Measurements from ENCODE around the gene THSD4. TPM values are rescaled to one million over a fixed set of nuclear protein-coding genes. Genes with fewer than 3 reads are reported as not detected.

THSD4 gene
- total RNA-seq, 1 experiment from 2014 or later = 29.3 TPM

- intact Hi-C loops (cut with micrococcal nuclease; ENCODE audit: unreplicated experiment) = no loop called here
- H3F3A ChIP-seq (ENCODE audit: insufficient read depth, low read depth) = no peaks in the 10 kb centered on the region
- H3K27me3 ChIP-seq (ENCODE audit: insufficient read depth, low read depth) = no peaks in the 10 kb centered on the region
- H3K27ac ChIP-seq = no peak overlapping the region
- H3K4me2 ChIP-seq = no peak overlapping the region
- no TSS peak for BruUV-seq (replicated peaks)
- H3K4me1 ChIP-seq (replicated peaks; ENCODE audit: insufficient read depth) = no peaks in the 10 kb centered on the region
- ChIA-PET CTCF (no interaction called here), POLR2A (ENCODE audit: unreplicated experiment) (no interaction called here)
- no peak for DNase-seq
- H4K20me1 ChIP-seq (ENCODE audit: insufficient read depth) = no peaks in the 10 kb centered on the region
- H3K4me3 ChIP-seq = no peak overlapping the region
- no peaks in the 10 kb centered on the region for H3K79me2 ChIP-seq (ENCODE audit: low read depth)
- no peak overlapping the region for H2AFZ ChIP-seq
- no peaks in the 10 kb centered on the region for H3K36me3 ChIP-seq (ENCODE audit: low read depth)
- no peaks in the 10 kb centered on the region; the same call in 1 of the 2 replicates for H3K9me3 ChIP-seq (ENCODE audit: insufficient read depth, low read depth)
- H3K9me2 ChIP-seq (ENCODE audit: insufficient read depth) = no peaks in the 10 kb centered on the region
- TF ChIP-seq EZH2 (IDR thresholded peaks at IDR 0.05; ENCODE audit: low read depth) (no peak), CTCF (conservative IDR thresholded peaks at IDR 0.05) (no peak)
These were observed 700.0 kb downstream of the THSD4 start for GRCh38 chr15:71815301-71815700.

DNA sequence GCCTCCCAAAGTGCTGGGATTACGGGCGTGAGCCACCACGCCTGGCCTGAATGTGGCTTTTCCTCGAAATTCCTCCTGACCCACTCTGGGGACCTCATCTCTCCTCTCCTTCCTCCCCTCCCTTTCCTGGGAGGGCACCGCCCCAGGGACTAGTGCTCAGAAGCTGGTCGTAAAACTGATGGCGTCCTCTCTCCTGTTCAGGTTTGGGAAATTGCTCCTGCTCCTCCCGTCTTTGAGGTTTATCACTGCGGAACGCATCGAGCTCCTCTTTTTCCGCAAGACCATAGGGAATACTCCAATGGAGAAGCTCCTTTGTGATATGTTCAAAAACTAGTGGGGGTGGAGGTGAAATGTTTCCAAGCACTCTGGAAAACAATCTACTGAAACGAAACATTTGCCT lies 702.1 kb downstream of the THSD4 start:
- intact Hi-C loops (cut with micrococcal nuclease; ENCODE audit: unreplicated experiment) = no loop called here

GRCh38 chr15:71820127-71820526 lies 704.9 kb downstream of the THSD4 start:
- Histone ChIP-seq H3K4me1 (replicated peaks; ENCODE audit: insufficient read depth) (no peaks in the 10 kb centered on the region), H3K79me2 (ENCODE audit: low read depth) (no peaks in the 10 kb centered on the region), H2AFZ (no peak overlapping the region), H3K4me3 (no peak overlapping the region), H3K9me3 (ENCODE audit: insufficient read depth, low read depth) (peaks cover 15% of the 10 kb centered on the region), H3K4me2 (no peak overlapping the region), H3K27me3 (ENCODE audit: insufficient read depth, low read depth) (no peaks in the 10 kb centered on the region), H3K27ac (no peak overlapping the region), H4K20me1 (ENCODE audit: insufficient read depth) (no peaks in the 10 kb centered on the region), H3K9me2 (ENCODE audit: insufficient read depth) (no peaks in the 10 kb centered on the region), H3F3A (ENCODE audit: insufficient read depth, low read depth) (no peaks in the 10 kb centered on the region), H3K36me3 (ENCODE audit: low read depth) (0 out of 2 replicates have a peak, but pooled peaks cover 17% of the 10 kb centered on the region)
- intact Hi-C loops (cut with micrococcal nuclease; ENCODE audit: unreplicated experiment) = no loop called here
- TF ChIP-seq CTCF (conservative IDR thresholded peaks at IDR 0.05) = no peak
- TF ChIP-seq EZH2 (IDR thresholded peaks at IDR 0.05; ENCODE audit: low read depth) = no peak
- ChIA-PET CTCF (no interaction called here), POLR2A (ENCODE audit: unreplicated experiment) (no interaction called here)
- no peak for DNase-seq
- BruUV-seq (replicated peaks) = no TSS peak

More for the DNA sequence above, 702.1 kb downstream of the THSD4 start:
- no peak overlapping the region for H3K4me2 ChIP-seq
- ChIA-PET CTCF (no interaction called here), POLR2A (ENCODE audit: unreplicated experiment) (no interaction called here)
- no TSS peak for BruUV-seq (replicated peaks)
- 0 out of 2 replicates have a peak, but pooled peaks cover 4% of the 10 kb centered on the region for H3K36me3 ChIP-seq (ENCODE audit: low read depth)
- TF ChIP-seq CTCF (conservative IDR thresholded peaks at IDR 0.05) (no peak), EZH2 (IDR thresholded peaks at IDR 0.05; ENCODE audit: low read depth) (no peak)
- no peak for DNase-seq
- H3K9me3 ChIP-seq (ENCODE audit: insufficient read depth, low read depth) = peaks cover 9% of the 10 kb centered on the region
- no peaks in the 10 kb centered on the region for H4K20me1 ChIP-seq (ENCODE audit: insufficient read depth)
- no peaks in the 10 kb centered on the region for H3F3A ChIP-seq (ENCODE audit: insufficient read depth, low read depth)
- no peak overlapping the region for H3K27ac ChIP-seq
- no peak overlapping the region for H2AFZ ChIP-seq
- H3K9me2 ChIP-seq (ENCODE audit: insufficient read depth) = no peaks in the 10 kb centered on the region
- no peaks in the 10 kb centered on the region for H3K4me1 ChIP-seq (replicated peaks; ENCODE audit: insufficient read depth)
- H3K27me3 ChIP-seq (ENCODE audit: insufficient read depth, low read depth) = no peaks in the 10 kb centered on the region
- no peak overlapping the region for H3K4me3 ChIP-seq
- H3K79me2 ChIP-seq (ENCODE audit: low read depth) = no peaks in the 10 kb centered on the region
